B cell (primary cell): ENCODE data around the gene MRPS21. TPM values are rescaled to one million over a fixed set of nuclear protein-coding genes. Genes with fewer than 3 reads are reported as not detected.

Experiments used
- ATAC-seq: fragments of 200-7000 bp; cut with Tn5 transposase; one replicate; pipeline ENCODE4 v1.10.0; 2021; ENCODE audit warnings: low read depth, mild to moderate bottlenecking, moderate number of reproducible peaks, moderate library complexity
- CTCF ChIA-PET: fragments of 350-600 bp; sonication (Branson Sonifier 250); formaldehyde crosslinking; loops from one replicate; lab custom pipeline; 2021; ENCODE audit warnings: antibody characterized with exemption, inconsistent platforms; lab: Charles Lee
- POLR2A ChIA-PET: fragments of 350-600 bp; sonication (Branson Sonifier 250); formaldehyde crosslinking; loops from one replicate; lab custom pipeline; 2021; ENCODE audit warnings: antibody characterized with exemption; lab: Charles Lee
- DNase-seq: peaks from one replicate; pipeline ENCODE4 v3.0.0; 2013
- H2AFZ ChIP-seq: 2 replicates; pipeline ENCODE4 v1.6.1; 2012; ENCODE audit warnings: mild to moderate bottlenecking, low read depth, low read length; ENCODE audit not compliant: insufficient read depth, poor library complexity, severe bottlenecking
- H3K27ac ChIP-seq, 2 donors: 1 replicate in 1 of 2; 2 replicates in 1 of 2; pipeline ENCODE4 v1.5.1; 2012 to 2013; ENCODE audit warnings: low read length in 2 of 2, mild to moderate bottlenecking in 2 of 2, moderate library complexity in 1 of 2
- H3K27me3 ChIP-seq, 4 experiments: fragments of 200-600 bp in 1 of 4; sonication (generic) in 1 of 4; replicated peaks in 1 of 4; 1 replicate in 2 of 4; 2 replicates in 2 of 4; pipeline versions ENCODE4 v1.6.1 to v1.7.0; 2013 to 2016; ENCODE audit warnings: low read length in 3 of 4, mild to moderate bottlenecking in 2 of 4, mixed read lengths in 1 of 4, moderate library complexity in 1 of 4; ENCODE audit not compliant: insufficient read depth in 4 of 4, control insufficient read depth in 3 of 4; ENCODE audit errors: control extremely low read depth in 1 of 4
- H3K36me3 ChIP-seq, 2 experiments: replicated peaks in 1 of 2; 1 replicate in 1 of 2; 2 replicates in 1 of 2; pipeline versions ENCODE4 v1.6.1 to v1.7.1; 2013; ENCODE audit warnings: low read length in 1 of 2; ENCODE audit not compliant: insufficient read depth in 2 of 2, control insufficient read depth in 1 of 2; ENCODE audit errors: control extremely low read depth in 1 of 2, extremely low read depth in 1 of 2
- H3K4me1 ChIP-seq, 2 donors: fragments of 200-600 bp in 1 of 2; sonication (generic) in 1 of 2; 1 replicate in 1 of 2; 2 replicates in 1 of 2; pipeline versions ENCODE4 v1.5.1 to v1.6.1; 2013 to 2017; ENCODE audit warnings: low read length in 2 of 2; ENCODE audit not compliant: control insufficient read depth in 2 of 2, insufficient read depth in 2 of 2
- H3K4me2 ChIP-seq: replicated peaks from 2 replicates; pipeline ENCODE3; 2012; ENCODE audit warnings: mild to moderate bottlenecking, low read depth, low read length; ENCODE audit not compliant: poor library complexity, severe bottlenecking
- H3K4me3 ChIP-seq, 5 experiments: fragments of 200-600 bp in 1 of 5; sonication (generic) in 1 of 5; 1 replicate in 3 of 5; 2 replicates in 2 of 5; pipeline versions ENCODE4 v1.5.1 to v1.7.0; 2011 to 2016; ENCODE audit warnings: low read length in 4 of 5, mild to moderate bottlenecking in 4 of 5, low read depth in 2 of 5, control low read depth in 1 of 5, moderate library complexity in 1 of 5; ENCODE audit not compliant: insufficient read depth in 1 of 5; ENCODE audit errors: control extremely low read depth in 1 of 5, extremely low read depth in 1 of 5
- H3K79me2 ChIP-seq: fragments of 200-600 bp; sonication (generic); one replicate; pipeline ENCODE4 v1.6.0; 2016; ENCODE audit warnings: low read length; ENCODE audit not compliant: control insufficient read depth, insufficient read depth
- H3K9ac ChIP-seq: fragments of 200-600 bp; sonication (generic); 2 replicates; pipeline ENCODE4 v1.6.1; 2017; ENCODE audit warnings: mild to moderate bottlenecking, low read length, moderate library complexity
- H3K9me3 ChIP-seq, 3 donors: one replicate each; pipeline versions ENCODE4 v1.6.1 to v1.7.1; 2013; ENCODE audit warnings: low read length in 2 of 3; ENCODE audit not compliant: control insufficient read depth in 2 of 3, insufficient read depth in 1 of 3; ENCODE audit errors: control extremely low read depth in 1 of 3
- H4K20me1 ChIP-seq: 2 replicates; pipeline ENCODE4 v1.6.0; 2012; ENCODE audit warnings: mild to moderate bottlenecking, low read length; ENCODE audit not compliant: insufficient read depth, control insufficient read depth, poor library complexity, severe bottlenecking
- H3K27ac Mint-ChIP-seq: one replicate; pipeline ENCODE4 v1.8.0; 2021; ENCODE audit warnings: mixed read lengths
- H3K27me3 Mint-ChIP-seq: one replicate; pipeline ENCODE4 v1.8.0; 2021; ENCODE audit warnings: mixed read lengths
- H3K4me1 Mint-ChIP-seq: one replicate; pipeline ENCODE4 v1.8.0; 2021; ENCODE audit warnings: mixed read lengths
- H3K4me3 Mint-ChIP-seq: one replicate; pipeline ENCODE4 v1.8.0; 2021; ENCODE audit warnings: mixed read lengths
- H3K9me3 Mint-ChIP-seq: one replicate; pipeline ENCODE4 v1.8.0; 2022; ENCODE audit warnings: mixed read lengths; ENCODE audit not compliant: insufficient read depth
- EZH2 ChIP-seq: IDR thresholded peaks from 2 replicates; pipeline ENCODE4 v1.6.1; 2012; ENCODE audit warnings: borderline replicate concordance, low read depth, mild to moderate bottlenecking, moderate library complexity, low read length; ENCODE audit not compliant: insufficient read depth, poor library complexity, severe bottlenecking
- WGBS: methylation state at CpG from one replicate; pipeline ENCODE4 v1.1.5; 2013; ENCODE audit warnings: missing lambda C conversion rate; ENCODE audit not compliant: insufficient coverage; 5-methylcytosine and 5-hydroxymethylcytosine counted together
- intact Hi-C: fragments of 100-400 bp; cut with micrococcal nuclease; formaldehyde crosslinking; loops from one replicate; pipeline ENCODE4 v1.10.0; 2022
- polyA plus RNA-seq: library from polyadenylated mRNA; depleted of rRNA; stranded (reverse); fragments of >200 nt; gene quantifications from 2 replicates; pipeline ENCODE4 v1.2.3, GENCODE V29; 2012
- total RNA-seq, 2 donors: library from RNA; stranded (reverse); fragments of 120-200 nt in 1 of 2; gene quantifications; 1 replicate in 1 of 2; 2 replicates in 1 of 2; pipeline versions ENCODE4 v1.2.3 to v1.2.4, GENCODE V29; 2013 to 2022
- TF ChIP-seq, protein P1 (sequence below): fragments of 200-600 bp; IDR thresholded peaks from one replicate; pipeline ENCODE4 v1.8.0; 2022; ENCODE audit warnings: antibody characterized with exemption, mild to moderate bottlenecking

The MRPS21 gene
- total and polyA plus RNA-seq, 2 donors (not counting 1 experiment from before 2014, with no cell fraction given) = 50.1 to 60.4 TPM

GRCh38 chr1:150280138-150280707, 13.4 kb upstream of the MRPS21 start:
- H3K36me3 ChIP-seq = no peaks in the 10 kb centered on the region
- peaks cover 7% of the 10 kb centered on the region for H3K27me3 Mint-ChIP-seq
- no peak for ATAC-seq
- no peaks in the 10 kb centered on the region for H4K20me1 ChIP-seq
- DNase-seq = no peak
- POLR2A ChIA-PET = no interaction called here
- peaks cover 0 to 12% (median 0%) of the 10 kb centered on the region in 3 donors for H3K9me3 ChIP-seq
- no peaks in the 10 kb centered on the region for H3K79me2 ChIP-seq
- H3K27me3 ChIP-seq = peaks cover 0 to 12% (median 3%) of the 10 kb centered on the region in 4 experiments
- H3K9me3 Mint-ChIP-seq = no peaks in the 10 kb centered on the region
- no peak overlapping the region for H3K27ac ChIP-seq
- H2AFZ ChIP-seq = no peak overlapping the region
- peaks cover 18% of the 10 kb centered on the region for H3K4me1 Mint-ChIP-seq
- TF ChIP-seq EZH2 = no peak
- TF ChIP-seq, protein P1, sequence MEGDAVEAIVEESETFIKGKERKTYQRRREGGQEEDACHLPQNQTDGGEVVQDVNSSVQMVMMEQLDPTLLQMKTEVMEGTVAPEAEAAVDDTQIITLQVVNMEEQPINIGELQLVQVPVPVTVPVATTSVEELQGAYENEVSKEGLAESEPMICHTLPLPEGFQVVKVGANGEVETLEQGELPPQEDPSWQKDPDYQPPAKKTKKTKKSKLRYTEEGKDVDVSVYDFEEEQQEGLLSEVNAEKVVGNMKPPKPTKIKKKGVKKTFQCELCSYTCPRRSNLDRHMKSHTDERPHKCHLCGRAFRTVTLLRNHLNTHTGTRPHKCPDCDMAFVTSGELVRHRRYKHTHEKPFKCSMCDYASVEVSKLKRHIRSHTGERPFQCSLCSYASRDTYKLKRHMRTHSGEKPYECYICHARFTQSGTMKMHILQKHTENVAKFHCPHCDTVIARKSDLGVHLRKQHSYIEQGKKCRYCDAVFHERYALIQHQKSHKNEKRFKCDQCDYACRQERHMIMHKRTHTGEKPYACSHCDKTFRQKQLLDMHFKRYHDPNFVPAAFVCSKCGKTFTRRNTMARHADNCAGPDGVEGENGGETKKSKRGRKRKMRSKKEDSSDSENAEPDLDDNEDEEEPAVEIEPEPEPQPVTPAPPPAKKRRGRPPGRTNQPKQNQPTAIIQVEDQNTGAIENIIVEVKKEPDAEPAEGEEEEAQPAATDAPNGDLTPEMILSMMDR = no peak
- CTCF ChIA-PET = interaction anchor here (1.7 to 3.6 kb wide), 3 partner anchors 10 to 24 kb away, joined by 6 to 60 read pairs (median 22); partner anchors contain the start of genes APH1A and CA14
- H3K4me1 ChIP-seq = peaks cover 20 to 23% of the 10 kb centered on the region in 2 donors
- H3K27ac Mint-ChIP-seq = no peak overlapping the region
- no peak overlapping the region for H3K4me3 ChIP-seq
- no peak overlapping the region for H3K4me2 ChIP-seq
- no peak overlapping the region for H3K9ac ChIP-seq
- 93% methylated on average over 5 of the region's 6 CpGs for WGBS
- H3K4me3 Mint-ChIP-seq = peak overlapping the region; percentile 20
- intact Hi-C loops = loop anchor here (5.0 kb wide), 1 partner anchor 43 kb away; the partner anchor contains the start of gene ANP32E

DNA sequence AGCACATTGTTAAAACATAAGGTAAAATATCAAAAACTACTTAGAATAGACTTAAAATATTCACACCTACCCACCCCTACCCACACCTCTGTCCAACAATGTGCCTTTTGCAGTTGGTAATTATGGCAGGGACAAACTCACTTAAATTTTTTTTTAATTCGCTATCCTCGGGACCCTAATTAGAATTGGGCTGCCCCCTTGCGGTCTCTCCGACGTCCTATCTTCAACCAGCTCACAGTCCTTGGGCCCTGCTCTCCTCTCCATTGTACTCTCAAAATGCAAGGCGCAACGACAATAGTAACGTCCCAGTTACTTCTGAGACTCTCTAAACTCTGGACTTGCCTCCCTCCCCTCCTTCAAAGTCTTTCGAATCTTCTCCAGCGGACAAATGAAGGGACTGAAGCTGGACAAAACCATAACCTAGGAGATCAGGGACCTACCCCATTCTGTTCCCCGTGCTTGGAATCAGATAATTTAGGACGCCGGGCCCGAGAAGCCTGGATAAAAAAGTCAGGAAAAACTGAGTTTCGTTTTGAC, 12.4 kb upstream of the MRPS21 start:
- Histone ChIP-seq H3K27me3 (peaks cover 0 to 12% (median 4%) of the 10 kb centered on the region in 4 experiments), H3K4me3 (peak overlapping the region; percentile 30 to 74 (median 59)), H3K4me1 (peaks cover 20 to 23% of the 10 kb centered on the region in 2 donors), H3K9me3 (peaks cover 0 to 12% (median 0%) of the 10 kb centered on the region in 3 donors), H3K36me3 (no peaks in the 10 kb centered on the region), H2AFZ (peak overlapping the region; percentile 94), H4K20me1 (no peaks in the 10 kb centered on the region), H3K27ac (no peak overlapping the region), H3K79me2 (no peaks in the 10 kb centered on the region), H3K9ac (peak overlapping the region; percentile 66), H3K4me2 (peak overlapping the region; percentile 96)
- WGBS = 4% methylated on average over 14 of the region's 15 CpGs
- H3K4me3 Mint-ChIP-seq = peak overlapping the region; percentile 91
- peak overlapping the region; percentile 34 for H3K27ac Mint-ChIP-seq
- H3K4me1 Mint-ChIP-seq = peaks cover 18% of the 10 kb centered on the region
- no peak for TF ChIP-seq EZH2
- TF ChIP-seq, protein P1 = peak; percentile 77
- ChIA-PET CTCF (interaction anchor here (0.7 to 3.6 kb wide), 13 partner anchors 8 to 231 kb away, joined by 3 to 60 read pairs (median 5); partner anchors contain the start of genes APH1A and CA14), POLR2A (interaction anchor here (0.6 to 1.9 kb wide), 2 partner anchors 12 to 1015 kb away, joined by 6 read pairs; partner anchors contain the start of gene APH1A)
- peaks cover 7% of the 10 kb centered on the region for H3K27me3 Mint-ChIP-seq
- no peaks in the 10 kb centered on the region for H3K9me3 Mint-ChIP-seq
- DNase-seq (peak; percentile 82), ATAC-seq (peak; percentile 59)
- intact Hi-C loops = loop anchor here (1.0 to 5.0 kb wide), 3 partner anchors 12 to 44 kb away; partner anchors contain the start of genes ANP32E and APH1A
